ENCODE measurements around the gene ZNF263. TPM values are rescaled to one million over a fixed set of nuclear protein-coding genes. Genes with fewer than 3 reads are reported as not detected.
A peak's percentile ranks its signal among the peaks of the same experiment; 100 is the strongest.

Gene ZNF263
- total and polyA plus RNA-seq, 9 of the 15 experiments (the other 6 are each of a cell fraction or from before 2014, with no cell fraction given), result 4.6 to 48.3 (median 31.8) TPM

GRCh38 chr16:3234857-3235561, 48.3 kb upstream of the ZNF263 start, which contains the start of gene ZNF200 (continued):
- TF ChIP-seq, protein P1, sequence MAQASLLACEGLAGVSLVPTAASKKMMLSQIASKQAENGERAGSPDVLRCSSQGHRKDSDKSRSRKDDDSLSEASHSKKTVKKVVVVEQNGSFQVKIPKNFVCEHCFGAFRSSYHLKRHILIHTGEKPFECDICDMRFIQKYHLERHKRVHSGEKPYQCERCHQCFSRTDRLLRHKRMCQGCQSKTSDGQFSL (CRISPR knock-in tag; IDR thresholded peaks at IDR 0.05), result peak; percentile 88
- TF ChIP-seq, protein P1 (tag; IDR thresholded peaks at IDR 0.05), result peak in 1 of 2 experiments; percentile 92; a peak in 2 of 4 replicates
- TF ChIP-seq ZBTB12 (CRISPR knock-in tag; IDR thresholded peaks at IDR 0.05) (peak; percentile 94), SMARCA4 (IDR thresholded peaks at IDR 0.05) (no peak), EGR1 (conservative IDR thresholded peaks at IDR 0.05) (no peak), ZNF280B (CRISPR knock-in tag; IDR thresholded peaks at IDR 0.05) (no peak), SMARCC2 (IDR thresholded peaks at IDR 0.05; ENCODE audit: low read depth) (no peak), TCFL5 (CRISPR knock-in tag; conservative IDR thresholded peaks at IDR 0.05) (no peak), CREB1 (IDR thresholded peaks at IDR 0.05) (peak; percentile 91), CREB1 (CRISPR knock-in tag; IDR thresholded peaks at IDR 0.05) (peak; percentile 96), SETDB1 (IDR thresholded peaks at IDR 0.05; ENCODE audit: low read length) (no peak), TAF7 (tag; IDR thresholded peaks at IDR 0.05) (no peak; the same call in 1 of the 2 replicates), POLR2G (IDR thresholded peaks at IDR 0.05; ENCODE audit: low read depth, low read length) (peak; percentile 98), ZNF3 (CRISPR knock-in tag; IDR thresholded peaks at IDR 0.05) (no peak)
- TF ChIP-seq, protein P2, sequence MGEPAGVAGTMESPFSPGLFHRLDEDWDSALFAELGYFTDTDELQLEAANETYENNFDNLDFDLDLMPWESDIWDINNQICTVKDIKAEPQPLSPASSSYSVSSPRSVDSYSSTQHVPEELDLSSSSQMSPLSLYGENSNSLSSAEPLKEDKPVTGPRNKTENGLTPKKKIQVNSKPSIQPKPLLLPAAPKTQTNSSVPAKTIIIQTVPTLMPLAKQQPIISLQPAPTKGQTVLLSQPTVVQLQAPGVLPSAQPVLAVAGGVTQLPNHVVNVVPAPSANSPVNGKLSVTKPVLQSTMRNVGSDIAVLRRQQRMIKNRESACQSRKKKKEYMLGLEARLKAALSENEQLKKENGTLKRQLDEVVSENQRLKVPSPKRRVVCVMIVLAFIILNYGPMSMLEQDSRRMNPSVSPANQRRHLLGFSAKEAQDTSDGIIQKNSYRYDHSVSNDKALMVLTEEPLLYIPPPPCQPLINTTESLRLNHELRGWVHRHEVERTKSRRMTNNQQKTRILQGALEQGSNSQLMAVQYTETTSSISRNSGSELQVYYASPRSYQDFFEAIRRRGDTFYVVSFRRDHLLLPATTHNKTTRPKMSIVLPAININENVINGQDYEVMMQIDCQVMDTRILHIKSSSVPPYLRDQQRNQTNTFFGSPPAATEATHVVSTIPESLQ (CRISPR knock-in tag; IDR thresholded peaks at IDR 0.05), result no peak
- TF ChIP-seq, protein P3, sequence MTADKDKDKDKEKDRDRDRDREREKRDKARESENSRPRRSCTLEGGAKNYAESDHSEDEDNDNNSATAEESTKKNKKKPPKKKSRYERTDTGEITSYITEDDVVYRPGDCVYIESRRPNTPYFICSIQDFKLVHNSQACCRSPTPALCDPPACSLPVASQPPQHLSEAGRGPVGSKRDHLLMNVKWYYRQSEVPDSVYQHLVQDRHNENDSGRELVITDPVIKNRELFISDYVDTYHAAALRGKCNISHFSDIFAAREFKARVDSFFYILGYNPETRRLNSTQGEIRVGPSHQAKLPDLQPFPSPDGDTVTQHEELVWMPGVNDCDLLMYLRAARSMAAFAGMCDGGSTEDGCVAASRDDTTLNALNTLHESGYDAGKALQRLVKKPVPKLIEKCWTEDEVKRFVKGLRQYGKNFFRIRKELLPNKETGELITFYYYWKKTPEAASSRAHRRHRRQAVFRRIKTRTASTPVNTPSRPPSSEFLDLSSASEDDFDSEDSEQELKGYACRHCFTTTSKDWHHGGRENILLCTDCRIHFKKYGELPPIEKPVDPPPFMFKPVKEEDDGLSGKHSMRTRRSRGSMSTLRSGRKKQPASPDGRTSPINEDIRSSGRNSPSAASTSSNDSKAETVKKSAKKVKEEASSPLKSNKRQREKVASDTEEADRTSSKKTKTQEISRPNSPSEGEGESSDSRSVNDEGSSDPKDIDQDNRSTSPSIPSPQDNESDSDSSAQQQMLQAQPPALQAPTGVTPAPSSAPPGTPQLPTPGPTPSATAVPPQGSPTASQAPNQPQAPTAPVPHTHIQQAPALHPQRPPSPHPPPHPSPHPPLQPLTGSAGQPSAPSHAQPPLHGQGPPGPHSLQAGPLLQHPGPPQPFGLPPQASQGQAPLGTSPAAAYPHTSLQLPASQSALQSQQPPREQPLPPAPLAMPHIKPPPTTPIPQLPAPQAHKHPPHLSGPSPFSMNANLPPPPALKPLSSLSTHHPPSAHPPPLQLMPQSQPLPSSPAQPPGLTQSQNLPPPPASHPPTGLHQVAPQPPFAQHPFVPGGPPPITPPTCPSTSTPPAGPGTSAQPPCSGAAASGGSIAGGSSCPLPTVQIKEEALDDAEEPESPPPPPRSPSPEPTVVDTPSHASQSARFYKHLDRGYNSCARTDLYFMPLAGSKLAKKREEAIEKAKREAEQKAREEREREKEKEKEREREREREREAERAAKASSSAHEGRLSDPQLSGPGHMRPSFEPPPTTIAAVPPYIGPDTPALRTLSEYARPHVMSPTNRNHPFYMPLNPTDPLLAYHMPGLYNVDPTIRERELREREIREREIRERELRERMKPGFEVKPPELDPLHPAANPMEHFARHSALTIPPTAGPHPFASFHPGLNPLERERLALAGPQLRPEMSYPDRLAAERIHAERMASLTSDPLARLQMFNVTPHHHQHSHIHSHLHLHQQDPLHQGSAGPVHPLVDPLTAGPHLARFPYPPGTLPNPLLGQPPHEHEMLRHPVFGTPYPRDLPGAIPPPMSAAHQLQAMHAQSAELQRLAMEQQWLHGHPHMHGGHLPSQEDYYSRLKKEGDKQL (CRISPR knock-in tag; IDR thresholded peaks at IDR 0.05; ENCODE audit: borderline replicate concordance), result no peak
